A549 (cell line): ENCODE results near the gene BBS9.

Experiments
- CBX8 ChIP-seq: fragments of 200-600 bp; sonication (generic); IDR thresholded peaks from 2 replicates; pipeline ENCODE4 v1.6.1; 2016
- CHD4 ChIP-seq: fragments of 200-600 bp; sonication (generic); IDR thresholded peaks from 2 replicates; pipeline ENCODE4 v1.6.1; 2016; ENCODE audit warnings: antibody characterized with exemption, mild to moderate bottlenecking, borderline replicate concordance
- EP300 ChIP-seq, 2 experiments: fragments of >200 bp; sonication (Bioruptor Twin); formaldehyde crosslinking; IDR thresholded peaks; 2 replicates in 1 of 2; 3 replicates in 1 of 2; pipeline ENCODE4 v1.6.1; 2016 to 2017
- FOSL2 ChIP-seq, 2 experiments: fragments of 450-650 bp in 1 of 2; fragments of >200 bp in 1 of 2; sonication (Bioruptor Twin) in 1 of 2; formaldehyde crosslinking; IDR thresholded peaks; 2 replicates each; pipeline versions ENCODE4 v1.5.0 to v1.6.1; 2016 to 2020; ENCODE audit warnings: mild to moderate bottlenecking in 1 of 2, moderate library complexity in 1 of 2
- HDAC2 ChIP-seq: fragments of 200-600 bp; sonication (generic); IDR thresholded peaks from 2 replicates; pipeline ENCODE4 v1.6.1; 2016
- PHF8 ChIP-seq: fragments of 200-600 bp; sonication (generic); IDR thresholded peaks from 2 replicates; pipeline ENCODE4 v1.6.1; 2016; ENCODE audit warnings: low read depth, mild to moderate bottlenecking, antibody characterized with exemption, moderate library complexity, borderline replicate concordance
- POLR2A ChIP-seq: IDR thresholded peaks from 2 replicates; pipeline ENCODE4 v1.6.1; 2012; ENCODE audit warnings: mild to moderate bottlenecking, low read length
- RAD21 ChIP-seq, 2 experiments: fragments of >200 bp in 1 of 2; sonication (Bioruptor Twin) in 1 of 2; formaldehyde crosslinking in 1 of 2; IDR thresholded peaks in 1 of 2; conservative IDR thresholded peaks in 1 of 2; 2 replicates in 1 of 2; 3 replicates in 1 of 2; pipeline ENCODE4 v1.6.1; 2012 to 2018; ENCODE audit warnings: inconsistent platforms in 1 of 2
- SMC3 ChIP-seq: fragments of >200 bp; sonication (Bioruptor Twin); formaldehyde crosslinking; IDR thresholded peaks from 3 replicates; pipeline ENCODE4 v1.6.1; 2018; ENCODE audit warnings: inconsistent platforms
- TF ChIP-seq, protein P1 (sequence below): fragments of >200 bp; sonication (Bioruptor Twin); formaldehyde crosslinking; IDR thresholded peaks from 3 replicates; pipeline ENCODE4 v1.5.1; 2016

- TF ChIP-seq, protein P1, sequence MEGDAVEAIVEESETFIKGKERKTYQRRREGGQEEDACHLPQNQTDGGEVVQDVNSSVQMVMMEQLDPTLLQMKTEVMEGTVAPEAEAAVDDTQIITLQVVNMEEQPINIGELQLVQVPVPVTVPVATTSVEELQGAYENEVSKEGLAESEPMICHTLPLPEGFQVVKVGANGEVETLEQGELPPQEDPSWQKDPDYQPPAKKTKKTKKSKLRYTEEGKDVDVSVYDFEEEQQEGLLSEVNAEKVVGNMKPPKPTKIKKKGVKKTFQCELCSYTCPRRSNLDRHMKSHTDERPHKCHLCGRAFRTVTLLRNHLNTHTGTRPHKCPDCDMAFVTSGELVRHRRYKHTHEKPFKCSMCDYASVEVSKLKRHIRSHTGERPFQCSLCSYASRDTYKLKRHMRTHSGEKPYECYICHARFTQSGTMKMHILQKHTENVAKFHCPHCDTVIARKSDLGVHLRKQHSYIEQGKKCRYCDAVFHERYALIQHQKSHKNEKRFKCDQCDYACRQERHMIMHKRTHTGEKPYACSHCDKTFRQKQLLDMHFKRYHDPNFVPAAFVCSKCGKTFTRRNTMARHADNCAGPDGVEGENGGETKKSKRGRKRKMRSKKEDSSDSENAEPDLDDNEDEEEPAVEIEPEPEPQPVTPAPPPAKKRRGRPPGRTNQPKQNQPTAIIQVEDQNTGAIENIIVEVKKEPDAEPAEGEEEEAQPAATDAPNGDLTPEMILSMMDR = no peak
- TF ChIP-seq CHD4 (no peak), HDAC2 (no peak), POLR2A (no peak), CBX8 (no peak), FOSL2 (IDR thresholded peaks at IDR 0.05) (no peak), FOSL2 (CRISPR knock-in tag; IDR thresholded peaks at IDR 0.05) (no peak), SMC3 (no peak), EP300 (IDR thresholded peaks at IDR 0.05) (no peak), RAD21 (conservative IDR thresholded peaks at IDR 0.05 in 1 of 2, IDR thresholded peaks at IDR 0.05 in 1 of 2) (no peak), PHF8 (no peak)
Measured at GRCh38 chr7:33431543-33431942, 302.2 kb downstream of the BBS9 start.
